Measurements from ENCODE around the gene FAM171A2. TPM values are rescaled to one million over a fixed set of nuclear protein-coding genes. Genes with fewer than 3 reads are reported as not detected.
A peak's percentile ranks its signal among the peaks of the same experiment; 100 is the strongest.

The FAM171A2 gene
- total RNA-seq, 1 donor = 4.3 TPM

DNA sequence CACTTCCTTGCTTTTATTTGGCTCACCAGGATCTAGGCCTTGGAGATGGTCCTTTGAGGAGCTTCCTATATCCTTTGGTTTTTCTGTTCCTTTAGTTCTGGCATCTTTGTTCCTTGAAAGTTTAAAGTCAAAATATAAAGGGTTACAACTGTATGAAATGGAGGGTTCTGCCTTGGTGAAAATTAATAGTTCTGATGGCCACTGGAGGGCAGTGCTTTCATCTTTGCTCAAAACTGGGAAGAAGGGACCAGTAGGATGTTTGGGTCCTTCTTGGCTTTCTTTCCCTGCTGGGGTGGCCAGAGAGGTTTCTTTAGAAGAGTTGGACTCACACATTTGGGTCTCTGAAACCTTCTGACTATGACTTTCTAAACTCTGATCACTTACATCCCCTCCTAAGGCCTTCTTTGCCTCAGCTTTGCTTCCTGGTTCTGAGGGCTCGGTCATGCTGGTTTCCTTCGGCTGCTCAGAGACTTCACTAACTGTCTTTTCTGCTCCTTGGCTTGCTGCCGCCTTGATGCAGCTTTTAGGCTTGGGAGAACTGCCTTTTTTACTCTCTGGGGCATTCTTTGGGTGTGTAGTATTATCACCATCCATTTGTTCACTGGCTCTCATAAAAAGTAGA is 36.7 kb upstream of the FAM171A2 start:
- peaks cover 3% of the 10 kb centered on the region for H4K20me1 ChIP-seq (ENCODE audit: insufficient read depth, low read length)
- DNase-seq (ENCODE audit: insufficient read length, low spot score, missing footprints) = no peak

DNA sequence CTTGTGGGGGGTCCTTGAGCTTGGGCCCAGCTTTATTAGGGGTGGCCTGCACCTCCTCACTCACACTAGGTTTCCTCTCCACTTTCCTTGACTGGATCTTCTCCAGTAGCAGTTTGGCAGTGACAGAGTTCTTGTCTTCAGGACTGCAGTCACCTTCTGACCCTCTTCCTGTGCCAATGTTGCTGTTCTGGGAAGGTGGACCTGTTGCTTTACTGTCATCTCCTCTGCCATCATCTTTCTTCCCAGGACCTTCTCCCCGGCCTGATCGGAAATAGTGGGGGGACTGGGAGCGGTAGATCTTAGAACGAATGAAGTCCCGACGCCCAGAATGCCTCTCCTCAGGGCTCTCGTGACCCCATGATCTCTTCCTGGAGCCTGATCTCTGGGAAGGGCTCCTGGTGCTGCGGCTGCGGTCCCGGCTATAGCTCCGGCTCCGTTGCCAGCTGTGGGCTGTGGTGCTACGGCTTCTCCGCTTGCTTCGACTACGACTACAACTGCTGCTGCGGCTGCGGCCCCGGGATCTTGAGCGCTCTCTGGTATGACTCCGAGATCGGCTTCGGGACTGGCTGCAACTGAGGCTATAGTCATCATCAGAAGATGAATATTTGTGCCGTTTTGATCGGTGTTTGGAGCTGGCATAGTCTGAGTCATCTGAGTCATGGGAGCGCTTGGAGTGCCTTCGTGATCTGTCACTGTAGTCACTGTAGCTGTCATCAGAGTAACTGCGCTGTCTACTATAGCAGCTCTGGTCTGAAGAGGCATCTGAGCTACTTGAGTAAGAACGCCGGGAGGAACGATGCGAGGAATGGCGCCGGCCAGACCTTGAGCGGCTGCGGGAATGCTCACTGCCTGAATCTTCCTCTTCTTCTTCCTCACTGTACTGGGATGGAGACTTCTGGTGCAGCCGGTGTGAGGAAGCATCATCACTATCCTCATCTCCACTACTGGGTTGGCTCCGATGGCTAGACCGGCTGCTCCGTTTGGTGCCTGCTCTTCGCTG is 35.3 kb upstream of the FAM171A2 start:
- no peak for DNase-seq (ENCODE audit: insufficient read length, low spot score, missing footprints)
- Histone ChIP-seq H3K79me2 (ENCODE audit: insufficient read depth, low read length) (no peaks in the 10 kb centered on the region), H2AFZ (ENCODE audit: low read length) (no peak overlapping the region), H3K4me3 (ENCODE audit: insufficient read depth, low read length) (no peak overlapping the region), H3K27me3 (ENCODE audit: insufficient read depth, low read length) (no peaks in the 10 kb centered on the region), H3K36me3 (ENCODE audit: insufficient read depth, low read length) (peaks cover 38% of the 10 kb centered on the region), H4K20me1 (ENCODE audit: insufficient read depth, low read length) (peaks cover 3% of the 10 kb centered on the region), H3K4me2 (ENCODE audit: insufficient read depth, low read length) (no peak overlapping the region), H3K4me1 (ENCODE audit: insufficient read depth, low read length) (no peaks in the 10 kb centered on the region), H3K9me3 (ENCODE audit: low read depth, low read length) (no peaks in the 10 kb centered on the region), H3K27ac (ENCODE audit: low read depth, low read length) (no peak overlapping the region)
- TF ChIP-seq, protein P1, sequence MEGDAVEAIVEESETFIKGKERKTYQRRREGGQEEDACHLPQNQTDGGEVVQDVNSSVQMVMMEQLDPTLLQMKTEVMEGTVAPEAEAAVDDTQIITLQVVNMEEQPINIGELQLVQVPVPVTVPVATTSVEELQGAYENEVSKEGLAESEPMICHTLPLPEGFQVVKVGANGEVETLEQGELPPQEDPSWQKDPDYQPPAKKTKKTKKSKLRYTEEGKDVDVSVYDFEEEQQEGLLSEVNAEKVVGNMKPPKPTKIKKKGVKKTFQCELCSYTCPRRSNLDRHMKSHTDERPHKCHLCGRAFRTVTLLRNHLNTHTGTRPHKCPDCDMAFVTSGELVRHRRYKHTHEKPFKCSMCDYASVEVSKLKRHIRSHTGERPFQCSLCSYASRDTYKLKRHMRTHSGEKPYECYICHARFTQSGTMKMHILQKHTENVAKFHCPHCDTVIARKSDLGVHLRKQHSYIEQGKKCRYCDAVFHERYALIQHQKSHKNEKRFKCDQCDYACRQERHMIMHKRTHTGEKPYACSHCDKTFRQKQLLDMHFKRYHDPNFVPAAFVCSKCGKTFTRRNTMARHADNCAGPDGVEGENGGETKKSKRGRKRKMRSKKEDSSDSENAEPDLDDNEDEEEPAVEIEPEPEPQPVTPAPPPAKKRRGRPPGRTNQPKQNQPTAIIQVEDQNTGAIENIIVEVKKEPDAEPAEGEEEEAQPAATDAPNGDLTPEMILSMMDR (IDR thresholded peaks at IDR 0.05; ENCODE audit: extremely low read depth, low read depth, low read length) = no peak

More for the DNA sequence above, 36.7 kb upstream of the FAM171A2 start:
- Histone ChIP-seq H3K27me3 (ENCODE audit: insufficient read depth, low read length) (no peaks in the 10 kb centered on the region), H3K27ac (ENCODE audit: low read depth, low read length) (no peak overlapping the region), H3K79me2 (ENCODE audit: insufficient read depth, low read length) (no peaks in the 10 kb centered on the region), H3K4me3 (ENCODE audit: insufficient read depth, low read length) (no peak overlapping the region), H3K36me3 (ENCODE audit: insufficient read depth, low read length) (peaks cover 46% of the 10 kb centered on the region), H3K4me2 (ENCODE audit: insufficient read depth, low read length) (no peak overlapping the region), H3K9me3 (ENCODE audit: low read depth, low read length) (no peaks in the 10 kb centered on the region), H2AFZ (ENCODE audit: low read length) (no peak overlapping the region), H3K4me1 (ENCODE audit: insufficient read depth, low read length) (no peaks in the 10 kb centered on the region)
- TF ChIP-seq, protein P1 (IDR thresholded peaks at IDR 0.05; ENCODE audit: extremely low read depth, low read depth, low read length) = peak; percentile 63

DNA sequence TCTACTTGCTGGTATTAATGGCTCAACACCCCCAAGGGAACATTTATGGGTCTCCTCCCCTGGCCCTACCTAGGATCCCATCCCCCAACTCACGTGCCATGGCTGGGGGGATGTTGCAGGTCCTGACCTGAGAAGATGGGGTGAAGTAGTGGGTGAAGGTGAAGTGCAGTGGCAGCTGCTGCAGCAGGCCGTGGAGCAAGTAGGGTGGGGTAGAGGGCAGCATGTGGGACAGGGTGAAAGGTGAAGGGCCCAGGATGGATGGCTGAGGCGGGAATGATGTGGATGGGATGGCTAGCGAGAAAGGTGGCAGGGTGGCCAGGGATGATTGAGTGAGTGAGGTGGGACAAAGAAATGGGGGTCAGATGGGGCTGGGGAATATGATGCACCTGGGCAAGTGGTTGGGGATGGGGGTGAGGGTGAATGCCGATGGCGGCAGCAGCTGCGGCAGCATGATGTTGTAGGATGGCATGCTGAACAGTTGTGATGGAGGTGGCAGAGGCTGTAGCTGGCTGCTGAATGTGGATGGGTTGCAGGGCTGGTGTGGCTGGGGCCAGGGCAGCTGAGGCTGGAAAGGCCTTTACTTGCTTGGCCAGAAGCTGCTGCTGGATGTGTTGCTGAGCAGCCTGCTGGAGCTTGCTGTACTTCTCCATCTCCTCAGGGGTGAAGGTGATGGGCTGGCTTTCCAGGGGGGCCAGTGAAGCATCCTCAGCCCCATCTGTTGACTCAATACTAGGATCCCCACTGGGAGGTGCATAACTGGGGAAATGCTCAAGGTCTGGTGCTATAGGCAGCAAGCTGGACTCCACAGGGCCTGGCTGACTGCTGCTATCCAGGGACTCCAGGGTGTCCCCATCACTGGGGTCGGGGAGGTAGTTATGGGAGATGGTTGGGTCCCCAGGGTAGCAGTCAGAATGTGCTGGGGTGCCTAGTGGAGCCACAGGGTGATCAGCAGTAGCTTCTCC is 34.1 kb upstream of the FAM171A2 start:
- Histone ChIP-seq H3K4me2 (ENCODE audit: insufficient read depth, low read length) (no peak overlapping the region), H3K36me3 (ENCODE audit: insufficient read depth, low read length) (peaks cover 38% of the 10 kb centered on the region)
- TF ChIP-seq, protein P1 (IDR thresholded peaks at IDR 0.05; ENCODE audit: extremely low read depth, low read depth, low read length) = no peak

More for the DNA sequence above, 34.1 kb upstream of the FAM171A2 start:
- Histone ChIP-seq H4K20me1 (ENCODE audit: insufficient read depth, low read length) (peaks cover 3% of the 10 kb centered on the region), H3K27me3 (ENCODE audit: insufficient read depth, low read length) (no peaks in the 10 kb centered on the region), H2AFZ (ENCODE audit: low read length) (no peak overlapping the region), H3K9me3 (ENCODE audit: low read depth, low read length) (no peaks in the 10 kb centered on the region), H3K4me1 (ENCODE audit: insufficient read depth, low read length) (peaks cover 3% of the 10 kb centered on the region), H3K27ac (ENCODE audit: low read depth, low read length) (no peak overlapping the region), H3K79me2 (ENCODE audit: insufficient read depth, low read length) (no peaks in the 10 kb centered on the region), H3K4me3 (ENCODE audit: insufficient read depth, low read length) (no peak overlapping the region)
- no peak for DNase-seq (ENCODE audit: insufficient read length, low spot score, missing footprints)
